Thyroid gland (tissue), 4 donors: Measurements from ENCODE around the gene ADIPOR1. TPM values are rescaled to one million over a fixed set of nuclear protein-coding genes. Genes with fewer than 3 reads are reported as not detected.

Experiments
- DNase-seq, 2 donors: peaks; one replicate each; pipeline ENCODE4 v3.0.0-alpha.2; 2019
- H3K27ac ChIP-seq, 3 donors: fragments of 200-600 bp; sonication (generic); 1 replicate in 2 of 3; 2 replicates in 1 of 3; pipeline ENCODE4 v1.5.1; 2016 to 2019; ENCODE audit warnings: mild to moderate bottlenecking in 1 of 3, moderate library complexity in 1 of 3
- H3K27me3 ChIP-seq: fragments of 200-600 bp; sonication (generic); one replicate; pipeline ENCODE4 v1.5.1; 2019
- H3K36me3 ChIP-seq, 2 donors: fragments of 200-600 bp; sonication (generic); one replicate each; pipeline ENCODE4 v1.5.1; 2016 to 2019
- H3K4me1 ChIP-seq, 2 donors: fragments of 200-600 bp; sonication (generic); one replicate each; pipeline ENCODE4 v1.5.1; 2017 to 2019
- H3K4me3 ChIP-seq, 3 donors: fragments of 200-600 bp; sonication (generic); replicated peaks in 1 of 3; 1 replicate in 2 of 3; 2 replicates in 1 of 3; pipeline ENCODE4 v1.5.1; 2016; ENCODE audit warnings: mild to moderate bottlenecking in 1 of 3
- H3K9me3 ChIP-seq: fragments of 200-600 bp; sonication (generic); one replicate; pipeline ENCODE4 v1.5.1; 2017
- CTCF ChIP-seq, 6 experiments: fragments of 200-600 bp in 3 of 6; fragments of 450-650 bp in 3 of 6; sonication (generic) in 3 of 6; IDR thresholded peaks; one replicate each; pipeline ENCODE4 v1.5.1; 2016 to 2019; ENCODE audit warnings: antibody characterized with exemption in 6 of 6, mild to moderate bottlenecking in 2 of 6, inconsistent platforms in 1 of 6, moderate library complexity in 1 of 6
- POLR2A ChIP-seq, 2 donors: fragments of 450-650 bp; IDR thresholded peaks; one replicate each; pipeline ENCODE4 v1.6.1; 2017; ENCODE audit warnings: antibody characterized with exemption in 2 of 2, mild to moderate bottlenecking in 2 of 2, moderate library complexity in 1 of 2
- WGBS, 2 donors: methylation state at CpG; one replicate each; pipeline ENCODE4 v1.1.5; 2017; 5-methylcytosine and 5-hydroxymethylcytosine counted together
- intact Hi-C: fragments of 100-400 bp; cut with DNase I; formaldehyde crosslinking; loops from one replicate; pipeline ENCODE4 v1.15.1; 2023
- total RNA-seq, 4 donors: library from RNA; depleted of rRNA; stranded (reverse); fragments of >200 nt; gene quantifications; one replicate each; pipeline ENCODE4 v1.2.3, GENCODE V29; 2016

ADIPOR1 gene
- total RNA-seq, 4 donors from 2014 or later, result 76.3 to 108 (median 81.2) TPM

- no peak for DNase-seq
- no peak for TF ChIP-seq POLR2A (IDR thresholded peaks at IDR 0.05)
- TF ChIP-seq CTCF (IDR thresholded peaks at IDR 0.05), result no peak
- H3K4me3 ChIP-seq, result no peak overlapping the region
- H3K27me3 ChIP-seq, result no peaks in the 10 kb centered on the region
- 71 to 72% methylated on average over 9 of the region's 9 CpGs for WGBS, 2 donors
- H3K36me3 ChIP-seq, result no peaks in the 10 kb centered on the region
- no peak overlapping the region for H3K27ac ChIP-seq
- H3K9me3 ChIP-seq, result no peaks in the 10 kb centered on the region
- H3K4me1 ChIP-seq, result no peaks in the 10 kb centered on the region
- intact Hi-C loops, result loop anchor here (5.0 kb wide), 1 partner anchor 70 kb away; no protein-coding TSS in a partner anchor
Observed at GRCh38 chr1:203001986-203002385, 43.9 kb upstream of the ADIPOR1 start.

GRCh38 chr1:203000217-203000944, 42.3 kb upstream of the ADIPOR1 start:
- TF ChIP-seq CTCF (IDR thresholded peaks at IDR 0.05), result no peak
- no peak for TF ChIP-seq POLR2A (IDR thresholded peaks at IDR 0.05)
- 88 to 89% methylated on average over 3 of the region's 3 CpGs for WGBS, 2 donors
- DNase-seq, result no peak

GRCh38 chr1:202998836-202999750, 41.0 kb upstream of the ADIPOR1 start:
- peak; percentile 47 to 52 for DNase-seq
- Histone ChIP-seq H3K36me3 (no peaks in the 10 kb centered on the region), H3K4me3 (no peak overlapping the region), H3K4me1 (no peaks in the 10 kb centered on the region), H3K9me3 (no peaks in the 10 kb centered on the region), H3K27me3 (no peaks in the 10 kb centered on the region), H3K27ac (no peak overlapping the region)
- 36 to 42% methylated on average over 14 of the region's 14 CpGs for WGBS, 2 donors
- TF ChIP-seq POLR2A (IDR thresholded peaks at IDR 0.05) (no peak), CTCF (IDR thresholded peaks at IDR 0.05) (peak; percentile 54 to 82 (median 64))
- intact Hi-C loops, result no loop called here

More at GRCh38 chr1:203000217-203000944, 42.3 kb upstream of the ADIPOR1 start:
- Histone ChIP-seq H3K36me3 (no peaks in the 10 kb centered on the region), H3K4me1 (no peaks in the 10 kb centered on the region), H3K27ac (no peak overlapping the region), H3K4me3 (no peak overlapping the region), H3K27me3 (no peaks in the 10 kb centered on the region), H3K9me3 (no peaks in the 10 kb centered on the region)
- intact Hi-C loops, result loop anchor here (5.0 kb wide), 1 partner anchor 68 kb away; no protein-coding TSS in a partner anchor

- Histone ChIP-seq H3K4me1 (no peaks in the 10 kb centered on the region), H3K27me3 (no peaks in the 10 kb centered on the region), H3K36me3 (no peaks in the 10 kb centered on the region), H3K27ac (no peak overlapping the region), H3K4me3 (no peak overlapping the region), H3K9me3 (no peaks in the 10 kb centered on the region)
- 73% methylated on average over 3 of the region's 3 CpGs for WGBS, 2 donors
- no peak for TF ChIP-seq POLR2A (IDR thresholded peaks at IDR 0.05)
- no peak for TF ChIP-seq CTCF (IDR thresholded peaks at IDR 0.05)
- DNase-seq, result no peak
- intact Hi-C loops, result no loop called here
Observed at GRCh38 chr1:202994756-202995155, 36.6 kb upstream of the ADIPOR1 start.
